ENCODE measurements around the gene KCNJ12. TPM values are rescaled to one million over a fixed set of nuclear protein-coding genes. Genes with fewer than 3 reads are reported as not detected.
"Not testable (repeated sequence)": the region's sequence is repeated elsewhere in the genome, so short reads cannot be mapped to it uniquely, and the experiment has no call there.

Gene KCNJ12
- total RNA-seq, 1 donor from 2014 or later, result 0.76 TPM

- H3K36me3 Mint-ChIP-seq; DNase-seq (ENCODE audit: low spot score in 2 of 2, unreplicated experiment in 2 of 2); H3K9me3 Mint-ChIP-seq; H3K4me1 Mint-ChIP-seq; H3K4me3 Mint-ChIP-seq; H3K27ac Mint-ChIP-seq: not testable (repeated sequence)
- peaks cover 35% of the 10 kb centered on the region for H3K27me3 Mint-ChIP-seq (ENCODE audit: low read depth)
Observed at GRCh38 chr17:21438316-21439014, 62.3 kb downstream of the KCNJ12 start.

DNA sequence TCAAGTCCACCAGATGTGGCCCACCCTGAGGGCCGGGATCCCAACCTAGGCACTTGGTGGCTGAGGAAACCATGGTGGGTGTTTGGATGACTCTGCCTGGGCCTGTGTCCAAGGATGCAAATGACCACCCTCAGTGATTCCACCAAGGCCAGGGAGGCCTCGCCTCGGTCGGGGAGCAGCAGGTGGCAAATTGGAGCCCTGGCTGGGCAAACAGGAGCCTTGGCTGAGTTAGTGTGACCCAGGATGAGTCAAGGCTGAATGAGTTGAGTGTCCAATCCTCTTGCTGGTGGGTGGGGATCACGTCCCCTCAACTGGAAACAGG lies 62.8 kb downstream of the KCNJ12 start:
- H3K27ac Mint-ChIP-seq; H3K4me3 Mint-ChIP-seq; H3K9me3 Mint-ChIP-seq; H3K36me3 Mint-ChIP-seq; H3K4me1 Mint-ChIP-seq; DNase-seq (ENCODE audit: low spot score in 2 of 2, unreplicated experiment in 2 of 2): not testable (repeated sequence)
- peaks cover 35% of the 10 kb centered on the region for H3K27me3 Mint-ChIP-seq (ENCODE audit: low read depth)

GRCh38 chr17:21445091-21445650 lies 69.0 kb downstream of the KCNJ12 start:
- DNase-seq (ENCODE audit: low spot score in 2 of 2, unreplicated experiment in 2 of 2), result no peak
- Mint-ChIP-seq H3K27me3 (ENCODE audit: low read depth) (peaks cover 47% of the 10 kb centered on the region), H3K9me3 (no peaks in the 10 kb centered on the region), H3K4me1 (no peaks in the 10 kb centered on the region), H3K36me3 (no peaks in the 10 kb centered on the region), H3K27ac (no peak overlapping the region), H3K4me3 (no peak overlapping the region)
- TF ChIP-seq CTCF (IDR thresholded peaks at IDR 0.05; ENCODE audit: unreplicated experiment), result no peak

- H3K4me1 Mint-ChIP-seq, H3K27ac Mint-ChIP-seq: not testable (repeated sequence)
- H3K27me3 Mint-ChIP-seq (ENCODE audit: low read depth), result peaks cover 48% of the 10 kb centered on the region
Observed at GRCh38 chr17:21447552-21447951, 71.4 kb downstream of the KCNJ12 start.

DNA sequence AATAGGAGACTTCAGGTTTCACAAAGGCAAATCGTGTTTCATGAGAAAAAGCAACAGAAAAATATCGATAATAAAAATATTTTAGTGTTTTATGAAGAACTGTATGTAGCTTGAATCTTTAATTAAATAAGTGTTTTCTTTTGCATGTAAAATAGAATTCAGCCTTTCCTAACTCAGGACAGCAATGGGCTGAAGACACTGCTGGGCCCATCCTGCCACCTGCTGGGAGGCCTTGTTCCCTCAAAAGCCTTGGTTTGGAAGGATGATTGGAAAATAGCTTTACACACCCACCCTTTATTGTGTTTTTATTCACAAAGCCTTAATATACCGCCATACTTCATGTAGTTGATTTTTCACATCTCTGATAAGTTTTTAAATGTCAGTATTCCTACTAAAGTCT lies 73.7 kb downstream of the KCNJ12 start:
- not testable (repeated sequence) for H3K9me3 Mint-ChIP-seq; H3K4me1 Mint-ChIP-seq; H3K36me3 Mint-ChIP-seq; H3K27ac Mint-ChIP-seq; DNase-seq (ENCODE audit: low spot score in 2 of 2, unreplicated experiment in 2 of 2); H3K4me3 Mint-ChIP-seq
- peaks cover 62% of the 10 kb centered on the region for H3K27me3 Mint-ChIP-seq (ENCODE audit: low read depth)

More at GRCh38 chr17:21447552-21447951, 71.4 kb downstream of the KCNJ12 start:
- not testable (repeated sequence) for H3K36me3 Mint-ChIP-seq; H3K9me3 Mint-ChIP-seq; DNase-seq (ENCODE audit: low spot score in 2 of 2, unreplicated experiment in 2 of 2); H3K4me3 Mint-ChIP-seq

DNA sequence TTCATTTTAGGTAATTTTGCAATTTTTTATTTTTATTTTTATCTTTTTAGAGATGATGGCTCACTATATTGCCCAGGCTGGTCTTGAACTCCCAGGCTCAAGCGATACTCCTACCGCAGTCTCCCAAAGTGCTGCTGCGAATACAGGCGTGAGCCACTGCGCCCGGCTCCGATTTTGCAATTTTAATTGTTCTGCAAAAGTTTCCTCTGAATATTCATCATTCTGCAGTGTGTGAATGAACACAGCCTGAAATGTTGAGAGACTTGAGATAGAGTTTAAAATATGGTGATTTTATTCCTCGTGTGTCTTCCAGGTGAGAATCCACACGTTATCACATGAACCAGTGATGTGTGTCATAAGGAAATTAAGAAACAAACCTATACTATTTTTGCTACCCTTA lies 75.8 kb downstream of the KCNJ12 start:
- TF ChIP-seq CTCF (IDR thresholded peaks at IDR 0.05; ENCODE audit: unreplicated experiment), result no peak
- H3K4me3 Mint-ChIP-seq, result no peak overlapping the region
- no peaks in the 10 kb centered on the region for H3K36me3 Mint-ChIP-seq
- peaks cover 6% of the 10 kb centered on the region for H3K4me1 Mint-ChIP-seq
- no peak overlapping the region for H3K27ac Mint-ChIP-seq
- H3K9me3 Mint-ChIP-seq, result no peaks in the 10 kb centered on the region
- no peak for DNase-seq (ENCODE audit: low spot score in 2 of 2, unreplicated experiment in 2 of 2)
- H3K27me3 Mint-ChIP-seq (ENCODE audit: low read depth), result peaks cover 61% of the 10 kb centered on the region

- Mint-ChIP-seq H3K27ac (peak overlapping the region; percentile 8), H3K27me3 (ENCODE audit: low read depth) (peaks cover 61% of the 10 kb centered on the region), H3K9me3 (no peaks in the 10 kb centered on the region), H3K4me1 (peaks cover 11% of the 10 kb centered on the region), H3K36me3 (no peaks in the 10 kb centered on the region), H3K4me3 (peak overlapping the region; percentile 53)
- peak; percentile 65 for TF ChIP-seq CTCF (IDR thresholded peaks at IDR 0.05; ENCODE audit: unreplicated experiment)
- no peak for DNase-seq (ENCODE audit: low spot score in 2 of 2, unreplicated experiment in 2 of 2)
Observed at GRCh38 chr17:21452377-21453143, 76.4 kb downstream of the KCNJ12 start.

Measured in mesothelial cell of epicardium (in vitro differentiated cells).